ENCODE data around the gene ACSS3.

- TF ChIP-seq CTCF (IDR thresholded peaks at IDR 0.05), result no peak
- no peak for TF ChIP-seq POLR2A (IDR thresholded peaks at IDR 0.05)
Measured at GRCh38 chr12:81084811-81085350, 7.0 kb downstream of the ACSS3 start.
